Measurements from ENCODE around the gene HOXD3.

HOXD3 gene

DNA sequence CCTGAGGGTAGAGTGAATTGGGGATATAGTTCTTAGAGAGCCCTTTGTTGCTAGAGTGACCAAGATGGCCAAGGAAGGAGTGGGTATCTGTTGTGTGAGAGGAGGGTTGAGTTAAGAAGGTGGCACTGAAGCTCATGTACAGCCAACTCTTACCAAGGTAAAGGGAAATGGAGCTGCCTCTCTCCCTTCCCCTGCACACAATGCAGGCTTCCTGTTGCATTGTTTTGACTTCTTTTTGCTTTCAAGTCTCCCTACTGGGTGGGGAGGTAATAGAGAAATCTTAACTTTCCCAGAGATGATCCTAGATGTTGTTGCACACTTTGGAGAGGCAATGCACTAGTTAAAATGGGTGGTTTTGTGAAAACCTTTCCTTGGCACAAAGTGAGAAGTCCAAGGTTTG is 55.2 kb downstream of the HOXD3 start:
- no peak for DNase-seq (ENCODE audit: low read depth in 2 of 2)

DNA sequence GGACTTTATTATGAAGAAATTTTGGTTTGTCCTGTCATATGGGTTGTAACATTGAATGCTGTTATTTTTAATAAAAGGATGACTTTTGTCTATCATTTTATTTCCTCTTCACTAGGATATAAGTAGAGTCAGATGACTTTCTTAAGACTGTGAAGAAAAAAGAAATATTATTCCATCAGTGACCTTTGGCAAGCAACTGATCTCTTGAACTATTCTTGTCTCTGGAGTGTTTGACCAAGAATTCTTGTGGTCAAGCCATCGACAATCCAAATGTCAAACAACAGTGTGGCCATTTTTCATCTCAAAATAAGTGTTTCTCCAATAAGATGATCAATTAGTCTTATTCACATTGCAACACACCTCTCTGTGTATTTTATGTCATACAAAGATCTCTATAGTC is 56.3 kb downstream of the HOXD3 start:
- no peak for DNase-seq (ENCODE audit: low read depth in 2 of 2)
